RKO (cell line): Measurements from ENCODE around the gene TMPRSS7.

ENCODE experiments used
- DNase-seq: peaks from one replicate; pipeline ENCODE4 v3.0.0-alpha.2; 2016; ENCODE audit warnings: low spot score

Gene TMPRSS7

DNA sequence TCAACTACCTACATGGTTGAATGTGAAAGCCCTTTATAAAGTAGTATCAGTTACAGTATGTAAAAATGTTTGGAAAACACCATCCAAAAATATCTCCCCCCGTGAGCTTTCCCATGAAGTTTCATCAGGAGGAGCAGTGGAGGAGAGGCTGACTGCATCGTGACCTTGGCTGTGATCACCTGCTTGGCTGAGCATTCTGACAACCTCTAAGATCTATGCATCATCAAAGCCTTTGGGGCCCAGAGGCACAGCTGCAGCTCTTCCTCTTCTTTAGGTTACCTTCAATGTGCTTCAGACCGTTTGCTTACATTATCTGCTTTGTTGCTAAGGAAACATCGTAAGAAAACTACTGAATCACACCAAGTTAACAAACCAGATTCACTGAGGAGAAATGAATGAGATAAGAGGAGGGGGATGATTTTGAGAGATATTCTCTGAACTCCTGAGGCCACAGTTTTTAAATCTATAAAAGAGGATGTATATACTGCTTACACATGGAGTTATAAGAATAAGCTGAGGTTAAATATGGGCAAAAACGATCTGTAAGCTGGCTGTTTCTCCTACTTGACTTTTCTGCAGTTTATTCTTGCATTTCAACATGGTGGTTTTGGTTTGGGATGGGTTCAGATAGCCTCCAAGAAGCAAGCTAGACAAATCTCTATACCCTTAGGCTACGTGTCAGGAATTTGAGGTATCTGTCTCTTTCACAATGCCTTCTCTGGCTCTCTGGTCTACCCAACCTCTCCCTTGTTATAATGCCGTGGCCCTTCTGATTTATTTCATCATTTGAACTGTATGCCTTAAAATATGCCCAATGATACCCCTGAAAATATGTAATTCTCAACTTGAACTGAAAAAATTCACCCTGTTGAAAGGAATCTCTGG, 94.5 kb downstream of the TMPRSS7 start:
- DNase-seq = no peak

DNA sequence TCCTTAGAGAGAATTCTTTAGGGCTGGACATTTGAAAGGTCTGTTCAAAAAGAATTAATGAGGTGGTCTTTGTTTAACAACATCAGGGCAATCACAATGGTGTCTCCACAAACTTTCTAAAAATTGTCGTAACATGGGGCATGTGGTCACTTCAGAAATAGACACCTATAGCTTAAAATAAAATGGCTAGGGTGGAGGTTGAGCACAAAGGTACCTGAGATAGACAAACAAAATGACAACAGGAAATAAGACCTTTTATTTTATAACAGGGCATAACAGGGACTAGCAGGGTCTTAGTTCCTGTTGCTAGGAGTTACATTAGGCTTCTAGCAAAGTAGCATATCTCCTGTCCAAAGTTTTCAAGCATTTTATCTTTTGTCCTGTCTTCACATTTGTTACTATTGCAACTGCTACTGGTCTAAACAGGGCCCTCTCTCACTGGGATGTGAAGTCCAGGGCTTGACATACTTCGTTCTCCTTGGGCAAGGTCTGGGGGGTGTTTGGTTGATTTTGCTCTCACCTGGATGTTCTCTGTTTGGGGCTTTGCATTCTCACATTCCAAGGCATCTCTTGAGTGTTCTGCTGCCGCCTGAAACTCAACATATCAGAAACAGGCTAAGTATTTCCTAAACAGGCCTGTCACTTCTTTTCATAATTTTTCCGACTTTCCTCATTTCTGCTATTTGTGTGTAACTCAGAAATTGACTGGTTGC, 95.5 kb downstream of the TMPRSS7 start:
- DNase-seq = no peak

DNA sequence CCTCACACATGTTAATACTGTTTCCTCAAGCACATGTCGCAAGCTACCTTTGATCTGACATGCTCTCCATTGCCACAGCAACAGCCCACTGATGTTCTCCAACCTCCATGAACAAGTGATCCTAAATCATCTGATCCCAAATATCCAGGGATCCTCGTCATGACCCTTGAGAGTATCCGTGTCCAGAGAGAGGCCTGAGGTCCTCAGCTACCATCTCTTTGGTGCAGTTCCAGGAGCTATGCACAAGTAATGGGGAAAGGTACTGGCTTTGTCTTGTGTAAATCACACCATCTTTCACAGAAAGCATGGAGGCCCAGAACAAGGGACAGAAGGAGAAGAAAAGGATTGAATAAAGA, 96.1 kb downstream of the TMPRSS7 start:
- DNase-seq = no peak
